Inflammatory macrophage treated with lipopolysaccharide for 1 hour (primary cell): ENCODE results near the gene C10orf143.

Experiments used
- DNase-seq, 2 donors: peaks; one replicate each; pipeline ENCODE4 v3.0.0-alpha.2; 2020 to 2022

Gene C10orf143

DNA sequence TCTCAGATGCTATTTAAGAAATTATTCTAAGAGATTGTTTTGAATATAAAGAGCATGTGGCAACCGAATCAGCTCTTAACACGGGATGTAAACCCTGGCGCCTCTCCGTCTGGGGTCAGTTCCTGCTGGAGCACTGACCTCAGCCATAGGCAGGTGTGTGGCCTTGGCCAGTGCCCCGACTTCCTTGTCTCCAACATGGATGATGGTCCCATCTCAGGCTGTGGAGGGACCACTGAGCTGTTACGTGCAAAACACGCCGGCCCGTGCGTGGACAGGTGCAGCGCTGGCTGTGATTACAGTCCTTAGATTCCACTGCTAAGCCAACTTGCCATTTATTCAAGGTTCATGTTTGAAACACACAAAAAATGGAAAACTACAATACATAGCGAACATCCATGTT lies 59.9 kb downstream of the C10orf143 start:
- DNase-seq = no peak

- no peak for DNase-seq
Measured at GRCh38 chr10:130049987-130050386, 60.6 kb downstream of the C10orf143 start.

GRCh38 chr10:130049244-130049643 lies 61.4 kb downstream of the C10orf143 start:
- DNase-seq = no peak

DNA sequence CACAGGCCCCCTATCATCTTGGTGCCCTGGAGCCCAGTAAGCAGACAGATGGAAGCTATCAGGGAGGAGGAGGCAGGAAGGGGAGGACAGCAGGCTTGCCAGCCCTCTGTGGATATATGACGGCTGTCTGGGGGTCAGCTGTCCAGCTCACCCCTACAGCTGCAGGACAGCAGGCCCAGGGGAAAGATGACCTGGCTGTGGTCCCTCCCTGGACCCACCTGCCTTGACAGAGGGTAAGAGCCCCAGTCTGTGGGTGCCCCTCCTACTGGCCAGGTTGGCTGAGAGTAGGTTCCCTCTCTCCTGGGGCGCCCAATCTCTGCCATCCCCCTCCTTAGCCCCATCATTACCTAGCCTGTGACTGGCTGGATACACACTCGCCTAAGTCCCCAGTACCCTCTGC lies 62.5 kb downstream of the C10orf143 start:
- DNase-seq = no peak

DNA sequence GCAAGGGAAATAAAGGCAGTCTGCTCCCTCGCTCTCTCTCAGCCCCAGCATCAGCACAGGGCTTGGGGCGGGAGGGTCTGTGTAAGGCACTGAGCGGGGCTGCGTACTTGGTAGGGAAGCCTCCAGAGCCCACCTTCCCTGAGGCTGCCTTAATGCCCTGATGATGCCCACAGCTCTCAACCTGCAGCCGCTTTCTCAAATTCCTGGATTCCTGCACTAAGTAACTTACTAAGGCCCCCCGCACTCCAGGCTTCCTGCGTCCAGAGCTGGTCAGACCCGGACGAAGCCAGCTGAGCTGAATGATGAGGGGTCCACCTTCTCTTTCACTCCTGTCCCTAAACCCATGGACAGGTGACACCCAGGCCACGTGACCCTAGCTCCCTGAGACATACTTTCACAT lies 63.3 kb downstream of the C10orf143 start:
- DNase-seq = no peak

GRCh38 chr10:130046591-130046990 lies 64.0 kb downstream of the C10orf143 start:
- no peak for DNase-seq

DNA sequence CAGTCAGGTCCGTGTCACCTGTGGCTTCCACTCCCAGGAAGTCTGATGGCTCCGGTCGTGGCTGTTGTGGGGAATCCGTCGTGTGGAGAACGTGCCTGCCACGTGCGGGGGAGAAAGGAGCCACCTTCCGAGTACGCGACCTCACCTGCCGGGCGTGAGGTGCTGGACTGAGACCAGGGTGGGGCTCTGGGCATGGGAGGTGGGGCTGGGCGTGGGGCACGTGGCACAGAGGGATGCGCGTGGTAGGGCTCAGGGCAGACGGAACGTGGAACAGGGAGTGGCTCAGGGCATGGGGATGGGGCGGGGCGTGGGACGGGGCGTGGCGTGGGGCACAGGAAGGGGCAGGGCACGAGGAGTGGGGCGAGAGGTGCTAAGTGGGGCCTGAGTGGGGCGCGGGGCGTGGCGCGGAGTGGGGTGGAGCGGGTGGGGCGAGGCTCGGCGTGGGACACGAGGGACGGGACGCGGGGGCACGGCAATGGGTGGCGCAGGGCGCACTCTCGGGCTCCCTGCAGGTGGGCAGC lies 64.8 kb downstream of the C10orf143 start:
- DNase-seq = no peak

GRCh38 chr10:130045091-130045652 lies 65.5 kb downstream of the C10orf143 start:
- DNase-seq = no peak

DNA sequence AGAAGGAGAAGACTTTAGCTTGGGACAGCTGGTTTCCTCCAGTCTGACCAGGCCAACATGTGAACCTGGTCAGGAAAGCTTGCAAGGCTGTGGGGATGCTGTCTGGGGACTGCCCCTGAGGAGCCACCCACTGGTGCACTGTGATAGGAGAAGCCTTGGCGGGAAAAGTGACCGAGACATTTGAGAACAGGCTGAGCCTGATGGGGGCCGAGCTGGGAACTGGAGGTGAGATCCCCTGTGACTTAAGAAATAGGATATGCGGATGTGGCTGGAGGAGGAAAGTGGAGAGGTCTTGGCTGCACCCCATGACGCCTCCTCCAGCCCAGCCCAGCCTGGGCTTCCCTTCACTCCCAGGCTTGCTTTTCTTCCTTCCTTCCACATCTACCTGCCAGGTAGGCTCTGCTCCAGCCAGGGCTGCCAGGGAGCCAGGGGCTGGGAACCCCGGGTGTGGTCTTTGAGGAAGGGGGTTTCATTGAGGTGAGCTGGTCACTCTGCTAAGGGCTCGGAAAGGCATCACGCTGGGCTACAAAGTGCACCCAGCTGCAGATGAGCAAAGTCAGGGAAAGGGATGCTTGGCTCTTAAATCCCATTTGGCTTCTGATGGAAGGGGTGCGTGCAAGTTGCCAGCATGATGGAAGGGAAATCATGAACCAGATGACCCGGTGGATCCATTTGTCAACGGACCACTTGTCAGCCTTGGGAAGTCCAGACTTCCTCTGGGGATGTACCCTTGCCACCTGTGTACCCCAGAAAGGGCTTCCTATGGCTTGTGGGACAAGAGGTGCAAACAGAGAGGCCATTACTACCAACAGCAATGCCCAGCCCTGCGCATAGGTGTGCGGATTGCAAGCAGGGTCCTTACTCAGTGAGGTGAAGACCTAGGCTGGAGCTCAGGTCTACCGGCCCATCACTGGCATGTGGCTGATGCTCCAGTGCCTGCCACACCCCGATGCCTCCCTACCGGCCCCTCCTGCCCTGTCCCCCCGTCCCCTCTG lies 66.3 kb downstream of the C10orf143 start:
- no peak for DNase-seq

DNA sequence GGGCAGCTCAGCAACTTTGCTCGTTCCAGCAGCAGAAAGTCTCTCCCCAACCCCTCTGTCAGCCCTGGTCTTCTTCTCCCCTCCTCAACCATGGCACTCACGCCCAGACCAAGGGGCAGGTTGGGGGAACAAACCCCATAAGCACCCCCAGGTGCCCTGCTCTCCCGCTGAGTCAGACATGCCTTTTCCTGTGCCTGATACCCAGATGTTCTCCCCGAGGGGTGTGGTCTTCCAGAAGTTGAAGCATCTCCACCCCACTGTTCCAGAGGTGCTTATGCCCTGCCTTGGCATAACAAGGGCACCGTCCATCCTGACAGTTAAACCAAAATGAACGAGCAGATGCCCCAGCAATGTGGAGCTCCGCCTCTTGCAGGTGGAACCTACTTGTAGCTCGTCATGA lies 67.1 kb downstream of the C10orf143 start:
- no peak for DNase-seq

GRCh38 chr10:130042381-130042780 lies 68.2 kb downstream of the C10orf143 start:
- no peak for DNase-seq

GRCh38 chr10:130041451-130042371 lies 68.9 kb downstream of the C10orf143 start:
- no peak for DNase-seq

- DNase-seq = no peak
Measured at GRCh38 chr10:130040817-130041330, 69.8 kb downstream of the C10orf143 start.

DNA sequence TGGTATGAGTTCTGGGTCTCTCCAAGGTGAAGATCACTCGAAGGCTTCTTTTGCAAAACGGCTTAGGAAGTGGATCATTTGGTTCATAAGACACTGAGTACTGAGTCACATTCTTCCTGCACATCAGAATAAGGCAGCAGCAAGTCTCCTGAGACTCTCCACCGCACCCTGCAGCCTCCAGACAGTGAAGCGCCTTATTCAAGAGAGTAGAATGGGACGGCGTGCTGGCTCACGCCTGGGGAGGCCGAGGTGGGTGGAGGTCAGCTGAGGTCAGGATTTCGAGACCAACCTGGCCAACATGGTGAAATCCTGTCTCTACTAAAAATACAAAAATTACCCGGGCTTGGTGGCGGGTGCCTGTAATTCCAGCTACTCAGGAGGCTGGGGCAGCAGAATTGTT lies 70.3 kb downstream of the C10orf143 start:
- no peak for DNase-seq

DNA sequence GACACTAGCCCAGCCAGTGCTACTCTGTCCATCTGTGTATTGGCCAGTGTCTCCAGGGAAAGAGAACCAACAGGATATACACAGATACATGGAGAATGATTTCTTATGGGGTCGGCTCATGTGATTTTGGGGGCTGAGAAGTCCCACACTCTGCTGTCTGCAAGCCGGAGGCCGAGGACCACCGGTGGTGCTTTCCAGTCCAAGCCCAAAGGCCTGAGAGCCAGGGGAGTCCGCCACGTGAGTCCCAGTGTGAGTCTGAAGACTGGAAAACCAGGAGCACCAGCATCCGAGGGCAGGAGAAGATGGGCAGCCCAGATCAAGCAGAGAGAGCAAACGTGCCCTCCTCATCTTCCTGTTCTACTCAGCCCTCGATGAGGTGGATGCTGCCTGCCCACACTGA lies 71.5 kb downstream of the C10orf143 start:
- no peak for DNase-seq

DNA sequence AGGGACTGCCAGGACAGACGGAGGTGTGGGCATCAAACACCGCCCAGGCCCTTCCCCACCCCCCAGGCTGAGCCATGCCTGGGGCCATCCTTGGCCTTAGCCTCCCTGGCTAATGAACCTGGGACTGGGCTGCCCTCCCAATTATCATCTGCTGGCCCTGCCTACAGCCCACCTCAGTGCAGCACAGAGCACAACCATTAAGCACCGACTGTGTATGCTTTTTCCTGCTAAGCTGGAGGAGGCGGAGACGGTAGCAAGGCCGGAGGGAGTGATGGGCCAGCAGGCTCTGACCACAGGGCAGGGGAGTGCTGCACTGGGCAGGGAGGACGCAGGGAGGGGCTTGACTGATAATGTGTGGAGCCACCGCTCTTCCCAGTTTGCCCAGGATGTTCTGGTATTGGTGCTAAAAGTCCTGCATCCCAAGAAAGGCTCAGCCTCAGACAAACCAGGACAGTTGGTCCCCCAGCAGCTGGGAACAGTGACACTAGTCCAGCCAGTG lies 72.0 kb downstream of the C10orf143 start:
- no peak for DNase-seq

DNA sequence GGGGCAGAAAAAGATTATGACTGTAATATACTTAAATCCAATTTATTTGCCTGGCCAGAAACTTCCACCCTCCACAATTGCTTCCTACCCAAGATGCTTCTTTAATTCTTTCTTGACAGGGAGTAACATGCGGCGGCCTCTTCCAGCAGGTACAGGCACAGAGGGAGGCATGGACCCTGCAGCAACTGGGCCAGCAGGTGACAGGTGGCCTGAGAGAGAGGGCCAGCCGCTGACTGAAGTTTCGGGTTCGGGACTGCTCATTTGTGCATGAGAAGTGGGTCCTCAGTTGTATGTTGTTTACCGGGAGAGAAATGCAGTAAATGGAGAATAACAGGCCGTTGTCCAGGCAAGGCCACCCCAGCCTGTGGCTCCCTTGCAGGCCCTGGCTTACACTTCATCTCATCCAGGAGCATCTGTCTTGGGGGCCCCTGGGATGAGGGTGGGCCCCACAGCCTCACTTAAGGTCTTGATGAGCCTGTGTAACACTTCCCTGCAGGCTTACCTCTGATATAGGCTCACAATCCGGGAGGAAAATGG lies 72.5 kb downstream of the C10orf143 start:
- no peak for DNase-seq

DNA sequence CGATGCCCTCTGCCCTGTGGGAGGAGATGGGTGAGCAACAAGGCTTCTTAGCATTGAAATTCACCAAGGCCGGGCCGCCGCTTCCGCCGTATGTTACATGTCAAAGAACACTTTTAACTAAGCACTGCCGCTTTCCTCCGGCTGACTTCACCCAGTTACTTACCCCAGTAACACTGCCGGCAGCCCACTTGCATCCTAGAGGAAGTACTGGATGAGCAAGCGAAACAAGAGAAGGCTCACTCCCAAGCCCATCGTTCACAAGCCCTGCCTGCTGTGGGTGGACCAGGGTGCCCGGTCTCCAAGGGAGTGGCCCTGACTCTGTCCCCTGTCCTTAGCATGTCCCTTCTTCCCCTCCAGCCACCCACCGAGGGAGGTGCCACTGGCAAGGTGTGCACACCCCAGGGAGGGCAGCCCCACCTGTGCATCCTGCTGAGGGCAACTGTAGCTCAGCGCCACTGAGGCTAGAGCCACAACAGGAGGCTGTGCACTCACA lies 73.4 kb downstream of the C10orf143 start:
- DNase-seq = no peak

GRCh38 chr10:130036296-130037065 lies 74.1 kb downstream of the C10orf143 start:
- no peak for DNase-seq

DNA sequence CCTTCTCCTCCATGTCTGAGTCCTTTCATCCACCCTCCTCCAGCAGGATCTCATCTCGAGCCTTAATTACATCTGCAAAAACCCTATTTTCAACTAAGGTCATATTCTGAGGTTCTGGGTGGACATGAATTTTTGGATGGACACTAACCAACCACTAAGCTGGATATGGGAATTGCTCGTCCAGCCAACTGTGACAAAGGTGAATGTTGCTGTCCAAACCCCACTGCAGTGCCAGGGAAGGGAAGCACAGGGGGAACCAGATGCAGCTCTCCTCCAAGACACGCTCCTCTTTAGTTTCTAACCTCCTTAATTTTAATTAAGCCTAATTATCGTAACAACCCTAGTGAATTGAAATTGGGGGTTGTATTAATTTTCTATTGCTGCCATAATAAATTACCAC lies 81.4 kb downstream of the C10orf143 start:
- no peak for DNase-seq

DNA sequence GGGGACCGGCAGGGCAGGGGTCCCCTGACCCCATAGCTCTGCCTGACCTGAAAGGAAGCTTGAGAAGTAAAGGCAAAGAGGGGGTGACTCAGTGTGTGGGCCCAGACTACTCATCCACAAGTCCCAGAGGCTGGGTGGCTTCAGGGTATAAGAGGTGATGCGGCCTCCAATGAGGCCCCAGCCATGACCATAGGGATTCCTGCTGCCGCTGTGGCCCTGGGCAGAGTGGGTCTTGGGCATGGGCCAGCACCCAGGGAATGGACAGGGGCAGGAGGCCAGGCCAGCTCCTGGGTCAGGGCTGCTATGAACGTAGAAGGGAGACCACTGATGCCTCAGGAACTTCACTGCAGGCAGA lies 82.2 kb downstream of the C10orf143 start:
- DNase-seq = no peak
